Endothelial cell of umbilical vein (primary cell): Measurements from ENCODE around the gene ST6GAL2. TPM values are rescaled to one million over a fixed set of nuclear protein-coding genes. Genes with fewer than 3 reads are reported as not detected.

Experiments
- BruUV-seq: library from RNA; stranded (reverse); fragments of 400-500 nt; replicated peaks from 2 replicates; lab custom pipeline; 2021; lab: Mats Ljungman, UMichigan
- CTCF ChIA-PET: fragments of 300-600, 350-600 bp; sonication (Branson Sonifier 250); formaldehyde crosslinking; loops from one replicate; lab custom pipeline; 2021; ENCODE audit warnings: antibody characterized with exemption, inconsistent platforms; lab: Charles Lee
- POLR2A ChIA-PET: fragments of 300-600, 350-600 bp; sonication (Branson Sonifier 250); formaldehyde crosslinking; loops from one replicate; lab custom pipeline; 2021; ENCODE audit warnings: antibody characterized with exemption, inconsistent platforms; lab: Charles Lee
- DNase-seq: peaks from one replicate; pipeline ENCODE4 v3.0.0-alpha.2; 2011; ENCODE audit warnings: low read depth, low spot score
- FAIRE-seq: peaks from 2 replicates; lab custom pipeline; 2011; peaks lifted over from hg19 to GRCh38; lab: Jason Lieb, UNC
- H2AFZ ChIP-seq: 2 replicates; pipeline ENCODE4 v1.6.0; 2012; ENCODE audit warnings: low read depth, low read length, control low read depth, inconsistent platforms
- H3K27ac ChIP-seq: 2 replicates; pipeline ENCODE4 v1.5.1; 2011; ENCODE audit warnings: low read depth, mild to moderate bottlenecking, control low read depth, low read length, moderate library complexity; ENCODE audit not compliant: insufficient read depth
- H3K27me3 ChIP-seq, 2 experiments: 2 replicates each; pipeline versions ENCODE4 v1.6.0 to v1.6.1; 2011; ENCODE audit warnings: low read length in 2 of 2, mixed read lengths in 1 of 2; ENCODE audit not compliant: control insufficient read depth in 2 of 2, insufficient read depth in 2 of 2
- H3K36me3 ChIP-seq, 2 experiments: 2 replicates in 1 of 2; 3 replicates in 1 of 2; pipeline ENCODE4 v1.5.1; 2011; ENCODE audit warnings: low read length in 2 of 2, mild to moderate bottlenecking in 1 of 2, moderate library complexity in 1 of 2; ENCODE audit not compliant: control insufficient read depth in 2 of 2, insufficient read depth in 2 of 2; ENCODE audit errors: extremely low read depth in 1 of 2
- H3K4me1 ChIP-seq: 3 replicates; pipeline ENCODE4 v1.5.1; 2011; ENCODE audit warnings: mild to moderate bottlenecking, low read length; ENCODE audit not compliant: control insufficient read depth, insufficient read depth; ENCODE audit errors: extremely low read depth
- H3K4me2 ChIP-seq: 2 replicates; pipeline ENCODE4 v1.6.1; 2011; ENCODE audit warnings: low read length, control low read depth, mixed read lengths; ENCODE audit not compliant: insufficient read depth
- H3K4me3 ChIP-seq, 3 experiments: fragments of 200-600 bp in 1 of 3; sonication (generic), shearing (Covaris generic) in 1 of 3; replicated peaks in 1 of 3; 2 replicates each; pipeline ENCODE4 v1.5.1; 2011 to 2016; ENCODE audit warnings: control low read depth in 3 of 3, low read length in 3 of 3, mild to moderate bottlenecking in 2 of 3, inconsistent platforms in 1 of 3, low read depth in 1 of 3, moderate library complexity in 1 of 3; ENCODE audit not compliant: insufficient read depth in 1 of 3
- H3K79me2 ChIP-seq: 2 replicates; pipeline ENCODE4 v1.6.0; 2012; ENCODE audit warnings: low read length, inconsistent platforms; ENCODE audit not compliant: control insufficient read depth, insufficient read depth
- H3K9ac ChIP-seq: replicated peaks from 2 replicates; pipeline ENCODE3; 2011; ENCODE audit warnings: low read length, control low read depth; ENCODE audit not compliant: insufficient read depth; ENCODE audit errors: extremely low read depth
- H3K9me1 ChIP-seq: replicated peaks from 3 replicates; pipeline ENCODE4 v1.6.0; 2011; ENCODE audit warnings: mild to moderate bottlenecking, low read length; ENCODE audit not compliant: control insufficient read depth, insufficient read depth; ENCODE audit errors: extremely low read depth
- H3K9me3 ChIP-seq: replicated peaks from 2 replicates; pipeline ENCODE4 v1.5.1; 2012; ENCODE audit warnings: low read length, inconsistent platforms; ENCODE audit not compliant: control insufficient read depth, insufficient read depth
- H4K20me1 ChIP-seq: replicated peaks from 2 replicates; pipeline ENCODE3; 2011; ENCODE audit warnings: mild to moderate bottlenecking, low read length; ENCODE audit not compliant: control insufficient read depth, insufficient read depth; ENCODE audit errors: extremely low read depth
- EZH2 ChIP-seq: IDR thresholded peaks from 2 replicates; pipeline ENCODE4 v1.6.1; 2012; ENCODE audit warnings: borderline replicate concordance, low read depth, mild to moderate bottlenecking, moderate library complexity, low read length, inconsistent platforms; ENCODE audit not compliant: severe bottlenecking
- FOS ChIP-seq: IDR thresholded peaks from 2 replicates; pipeline ENCODE4 v1.6.1; 2011; ENCODE audit warnings: mild to moderate bottlenecking, low read length, moderate library complexity, borderline replicate concordance; ENCODE audit not compliant: insufficient read depth
- GATA2 ChIP-seq: IDR thresholded peaks from 2 replicates; pipeline ENCODE4 v1.7.0; 2011; ENCODE audit warnings: low read depth, mild to moderate bottlenecking, moderate library complexity, mixed read lengths, low read length; ENCODE audit not compliant: insufficient read length, insufficient read depth
- JUN ChIP-seq: IDR thresholded peaks from 2 replicates; pipeline ENCODE4 v1.6.1; 2011; ENCODE audit warnings: borderline replicate concordance, low read depth; ENCODE audit not compliant: insufficient read length, insufficient read depth
- MAX ChIP-seq: IDR thresholded peaks from 2 replicates; pipeline ENCODE4 v1.6.1; 2011; ENCODE audit not compliant: insufficient read depth, insufficient read length
- MYC ChIP-seq: IDR thresholded peaks from one replicate; pipeline ENCODE4 v1.6.1; 2011; ENCODE audit warnings: mild to moderate bottlenecking, low read depth, low read length
- POLR2A ChIP-seq: IDR thresholded peaks from 2 replicates; pipeline ENCODE4 v1.6.1; 2012; ENCODE audit warnings: low read depth, mild to moderate bottlenecking, control low read depth, low read length
- POLR2AphosphoS5 ChIP-seq: IDR thresholded peaks from 2 replicates; pipeline ENCODE4 v1.6.1; 2012; ENCODE audit warnings: low read depth, mild to moderate bottlenecking, control low read depth, low read length, moderate library complexity; ENCODE audit not compliant: insufficient read depth
- dilution Hi-C: fragments of 300-500 bp; cut with MboI; formaldehyde crosslinking; loops from one replicate; pipeline ENCODE4 v1.15.0; 2019; ENCODE audit warnings: low sequenced_read_pairs; ENCODE audit not compliant: extremely low pct_ligation_motif_present
- intact Hi-C: fragments of 100-400 bp; cut with micrococcal nuclease; formaldehyde crosslinking; loops from one replicate; pipeline ENCODE4 v1.10.0; 2022
- polyA plus RNA-seq, 4 experiments: library from polyadenylated mRNA; depleted of rRNA in 3 of 4; stranded (reverse) in 3 of 4; unstranded in 1 of 4; fragments of >200 nt; gene quantifications; 2 replicates each; pipeline versions ENCODE4 v1.2.1 to v1.2.3, GENCODE V29; 2011 to 2012; ENCODE audit warnings: missing spikeins in 1 of 4
- total RNA-seq: library from RNA; stranded (reverse); gene quantifications from 2 replicates; pipeline ENCODE4 v1.2.3, GENCODE V29; 2021
- TF ChIP-seq, protein P1 (sequence below), 2 donors: IDR thresholded peaks; 1 replicate in 1 of 2; 2 replicates in 1 of 2; pipeline ENCODE4 v1.5.1; 2011; ENCODE audit warnings: low read length in 2 of 2, mild to moderate bottlenecking in 2 of 2, moderate library complexity in 2 of 2, control low read depth in 1 of 2, inconsistent platforms in 1 of 2, low read depth in 1 of 2; ENCODE audit not compliant: insufficient read depth in 1 of 2; ENCODE audit errors: extremely low read depth in 1 of 2

The ST6GAL2 gene
- total and polyA plus RNA-seq, 2 donors (not counting 3 experiments of a cell fraction or from before 2014, with no cell fraction given), result not detected

DNA sequence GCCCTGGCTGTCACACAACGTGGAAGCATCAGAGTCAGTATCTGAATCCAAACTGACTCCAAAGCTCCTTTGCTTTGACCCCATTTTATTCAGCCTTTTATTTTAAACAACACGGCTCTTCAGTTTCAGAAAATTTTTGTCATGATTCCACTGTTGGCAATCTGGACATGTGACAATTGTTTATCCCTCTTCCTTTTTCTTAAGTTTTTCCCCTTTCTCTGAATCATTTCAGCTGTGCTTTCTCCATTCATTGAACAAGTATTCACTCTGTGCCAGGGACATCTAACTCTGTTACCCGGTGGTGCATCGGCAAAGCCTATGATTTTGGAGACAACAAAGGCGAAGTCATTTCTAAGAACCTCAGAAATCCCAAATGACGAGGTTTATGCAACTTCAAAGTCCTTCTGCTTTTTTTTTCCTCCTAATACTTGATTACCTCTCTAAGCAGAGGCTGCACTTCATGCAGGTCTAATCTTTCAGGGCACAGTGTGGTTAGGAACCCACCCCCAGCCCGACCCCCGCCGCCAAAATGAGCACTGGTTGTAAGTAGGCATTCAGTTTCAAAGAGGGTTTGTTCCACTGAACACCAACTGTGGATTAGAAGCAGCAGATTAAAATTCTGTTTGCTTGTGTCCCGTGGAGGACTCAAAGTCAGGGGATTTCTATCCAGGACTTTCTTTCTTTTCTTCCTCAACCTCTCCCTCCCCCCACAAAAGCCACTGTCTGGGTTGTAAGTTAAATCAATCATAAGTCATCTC lies 18.6 kb downstream of the ST6GAL2 start:
- H3K27me3 ChIP-seq, result no peaks in the 10 kb centered on the region
- H3K4me3 ChIP-seq, result no peak overlapping the region
- FAIRE-seq, result no peak
- no peak overlapping the region for H3K4me2 ChIP-seq
- H4K20me1 ChIP-seq, result no peaks in the 10 kb centered on the region
- H3K36me3 ChIP-seq, result no peaks in the 10 kb centered on the region
- no TSS peak for BruUV-seq
- POLR2A ChIA-PET, result no interaction called here
- no peak overlapping the region for H2AFZ ChIP-seq
- peaks cover 5% of the 10 kb centered on the region for H3K9me3 ChIP-seq
- no peaks in the 10 kb centered on the region for H3K4me1 ChIP-seq
- intact Hi-C loops, result no loop called here
- TF ChIP-seq FOS, result no peak
- H3K9me1 ChIP-seq, result no peaks in the 10 kb centered on the region
- H3K79me2 ChIP-seq, result no peaks in the 10 kb centered on the region
- dilution Hi-C loops, result no loop called here
- no peak overlapping the region for H3K9ac ChIP-seq
- CTCF ChIA-PET, result no interaction called here
- no peak for DNase-seq
- H3K27ac ChIP-seq, result no peak overlapping the region

GRCh38 chr2:106866641-106867040 lies 19.3 kb downstream of the ST6GAL2 start:
- Histone ChIP-seq H3K36me3 (no peaks in the 10 kb centered on the region), H3K9ac (no peak overlapping the region), H3K9me1 (no peaks in the 10 kb centered on the region), H3K27ac (no peak overlapping the region), H3K27me3 (no peaks in the 10 kb centered on the region), H3K4me2 (no peak overlapping the region), H3K9me3 (peaks cover 8% of the 10 kb centered on the region), H3K4me3 (no peak overlapping the region), H3K79me2 (no peaks in the 10 kb centered on the region), H4K20me1 (no peaks in the 10 kb centered on the region), H2AFZ (no peak overlapping the region), H3K4me1 (no peaks in the 10 kb centered on the region)
- intact Hi-C loops, result no loop called here
- ChIA-PET POLR2A (no interaction called here), CTCF (no interaction called here)
- DNase-seq, result no peak
- TF ChIP-seq JUN (no peak), MYC (no peak), FOS (no peak), MAX (no peak), EZH2 (no peak), POLR2A (no peak), GATA2 (no peak), POLR2AphosphoS5 (no peak)
- TF ChIP-seq, protein P1, sequence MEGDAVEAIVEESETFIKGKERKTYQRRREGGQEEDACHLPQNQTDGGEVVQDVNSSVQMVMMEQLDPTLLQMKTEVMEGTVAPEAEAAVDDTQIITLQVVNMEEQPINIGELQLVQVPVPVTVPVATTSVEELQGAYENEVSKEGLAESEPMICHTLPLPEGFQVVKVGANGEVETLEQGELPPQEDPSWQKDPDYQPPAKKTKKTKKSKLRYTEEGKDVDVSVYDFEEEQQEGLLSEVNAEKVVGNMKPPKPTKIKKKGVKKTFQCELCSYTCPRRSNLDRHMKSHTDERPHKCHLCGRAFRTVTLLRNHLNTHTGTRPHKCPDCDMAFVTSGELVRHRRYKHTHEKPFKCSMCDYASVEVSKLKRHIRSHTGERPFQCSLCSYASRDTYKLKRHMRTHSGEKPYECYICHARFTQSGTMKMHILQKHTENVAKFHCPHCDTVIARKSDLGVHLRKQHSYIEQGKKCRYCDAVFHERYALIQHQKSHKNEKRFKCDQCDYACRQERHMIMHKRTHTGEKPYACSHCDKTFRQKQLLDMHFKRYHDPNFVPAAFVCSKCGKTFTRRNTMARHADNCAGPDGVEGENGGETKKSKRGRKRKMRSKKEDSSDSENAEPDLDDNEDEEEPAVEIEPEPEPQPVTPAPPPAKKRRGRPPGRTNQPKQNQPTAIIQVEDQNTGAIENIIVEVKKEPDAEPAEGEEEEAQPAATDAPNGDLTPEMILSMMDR (IDR thresholded peaks at IDR 0.05; ENCODE audit: extremely low read depth in 1 of 2, insufficient read depth in 1 of 2, low read depth in 1 of 2, low read length in 2 of 2), result no peak
- FAIRE-seq, result no peak
- no TSS peak for BruUV-seq
- dilution Hi-C loops, result no loop called here
